GM06990 (cell line): ENCODE data around the gene DPEP3.
"Not testable (repeated sequence)": the region's sequence is repeated elsewhere in the genome, so short reads cannot be mapped to it uniquely, and the experiment has no call there.

ENCODE experiments used
- DNase-seq: peaks from one replicate; pipeline ENCODE4 v3.0.0-alpha.2; 2011; ENCODE audit not compliant: insufficient read length; ENCODE audit errors: extremely low read depth
- H3K27me3 ChIP-seq: replicated peaks from 2 replicates; pipeline ENCODE4 v1.6.0; 2011; ENCODE audit warnings: low read length; ENCODE audit not compliant: control insufficient read depth, insufficient read depth
- H3K36me3 ChIP-seq: 2 replicates; pipeline ENCODE4 v1.5.1; 2011; ENCODE audit warnings: low read length; ENCODE audit not compliant: control insufficient read depth, insufficient read depth
- H3K4me3 ChIP-seq: replicated peaks from 2 replicates; pipeline ENCODE4 v1.5.1; 2011; ENCODE audit warnings: low read depth, mild to moderate bottlenecking, control low read depth, low read length
- TF ChIP-seq, protein P1 (sequence below): IDR thresholded peaks from 2 replicates; pipeline ENCODE4 v1.5.1; 2011; ENCODE audit warnings: low read length, control low read depth, mild to moderate bottlenecking, inconsistent platforms; ENCODE audit not compliant: insufficient read depth, poor library complexity, severe bottlenecking

DPEP3 gene

DNA sequence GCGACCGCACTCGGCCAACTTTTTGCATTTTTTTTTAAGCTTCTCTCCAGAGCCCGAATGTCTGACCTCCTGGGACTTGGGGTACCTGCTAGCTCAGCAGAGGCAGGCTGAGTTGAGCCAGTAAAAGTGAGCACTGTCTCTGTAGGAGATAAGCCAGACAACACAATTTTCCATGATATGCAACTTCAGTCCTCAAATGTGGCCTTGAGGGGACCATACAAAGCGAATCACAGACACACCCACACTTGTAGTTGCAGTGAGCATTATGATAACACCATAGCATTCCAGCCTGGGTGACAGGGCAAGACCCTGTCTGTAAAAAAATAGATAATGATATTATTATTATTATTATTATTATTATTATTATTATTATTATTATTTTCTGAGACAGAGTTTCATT, 16.4 kb upstream of the DPEP3 start:
- Histone ChIP-seq H3K36me3 (no peaks in the 10 kb centered on the region), H3K27me3 (no peaks in the 10 kb centered on the region), H3K4me3 (no peak overlapping the region)
- TF ChIP-seq, protein P1, sequence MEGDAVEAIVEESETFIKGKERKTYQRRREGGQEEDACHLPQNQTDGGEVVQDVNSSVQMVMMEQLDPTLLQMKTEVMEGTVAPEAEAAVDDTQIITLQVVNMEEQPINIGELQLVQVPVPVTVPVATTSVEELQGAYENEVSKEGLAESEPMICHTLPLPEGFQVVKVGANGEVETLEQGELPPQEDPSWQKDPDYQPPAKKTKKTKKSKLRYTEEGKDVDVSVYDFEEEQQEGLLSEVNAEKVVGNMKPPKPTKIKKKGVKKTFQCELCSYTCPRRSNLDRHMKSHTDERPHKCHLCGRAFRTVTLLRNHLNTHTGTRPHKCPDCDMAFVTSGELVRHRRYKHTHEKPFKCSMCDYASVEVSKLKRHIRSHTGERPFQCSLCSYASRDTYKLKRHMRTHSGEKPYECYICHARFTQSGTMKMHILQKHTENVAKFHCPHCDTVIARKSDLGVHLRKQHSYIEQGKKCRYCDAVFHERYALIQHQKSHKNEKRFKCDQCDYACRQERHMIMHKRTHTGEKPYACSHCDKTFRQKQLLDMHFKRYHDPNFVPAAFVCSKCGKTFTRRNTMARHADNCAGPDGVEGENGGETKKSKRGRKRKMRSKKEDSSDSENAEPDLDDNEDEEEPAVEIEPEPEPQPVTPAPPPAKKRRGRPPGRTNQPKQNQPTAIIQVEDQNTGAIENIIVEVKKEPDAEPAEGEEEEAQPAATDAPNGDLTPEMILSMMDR: no peak
- no peak for DNase-seq

DNA sequence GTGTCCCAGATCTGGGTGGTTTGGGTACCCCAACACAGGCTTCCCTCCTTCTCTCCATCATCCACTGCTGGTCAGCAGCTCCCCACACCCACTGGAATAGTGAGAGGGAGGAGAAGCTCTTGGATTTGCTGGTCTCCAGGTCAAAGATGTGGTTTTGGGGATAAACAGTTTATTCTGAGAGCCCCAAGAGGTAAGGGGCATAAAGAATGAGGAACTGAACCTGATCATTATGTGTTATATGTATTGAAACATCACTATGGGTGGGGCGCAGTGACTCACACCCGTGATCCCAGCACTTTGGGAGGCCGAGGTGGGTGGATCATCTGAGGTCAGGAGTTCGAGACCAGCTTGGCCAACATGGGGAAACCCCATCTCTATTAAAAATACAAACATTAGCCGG, 15.1 kb upstream of the DPEP3 start:
- DNase-seq: peak; percentile 47
- Histone ChIP-seq H3K36me3 (no peaks in the 10 kb centered on the region), H3K4me3 (no peak overlapping the region), H3K27me3 (no peaks in the 10 kb centered on the region)
- TF ChIP-seq, protein P1: no peak

DNA sequence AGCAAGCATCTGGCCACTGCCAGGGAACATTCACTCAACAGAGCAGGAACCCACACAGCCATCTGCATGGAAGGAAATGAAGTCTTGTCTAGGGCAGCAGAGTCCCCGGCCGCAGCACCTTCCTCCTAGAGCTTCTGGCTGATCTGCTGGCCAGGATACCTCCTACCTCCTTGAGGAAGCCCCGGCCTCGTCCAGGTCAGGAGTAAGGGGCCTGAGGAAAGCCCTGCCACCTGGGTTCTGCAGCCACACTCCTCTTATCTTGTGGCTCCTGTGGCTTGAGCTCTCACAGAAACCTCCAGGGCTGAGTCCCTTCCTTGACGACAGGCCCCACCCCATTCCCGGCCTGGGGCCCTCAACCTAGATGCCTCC, 13.7 kb upstream of the DPEP3 start:
- not testable (repeated sequence) for H3K4me3 ChIP-seq, H3K27me3 ChIP-seq, H3K36me3 ChIP-seq, DNase-seq

DNA sequence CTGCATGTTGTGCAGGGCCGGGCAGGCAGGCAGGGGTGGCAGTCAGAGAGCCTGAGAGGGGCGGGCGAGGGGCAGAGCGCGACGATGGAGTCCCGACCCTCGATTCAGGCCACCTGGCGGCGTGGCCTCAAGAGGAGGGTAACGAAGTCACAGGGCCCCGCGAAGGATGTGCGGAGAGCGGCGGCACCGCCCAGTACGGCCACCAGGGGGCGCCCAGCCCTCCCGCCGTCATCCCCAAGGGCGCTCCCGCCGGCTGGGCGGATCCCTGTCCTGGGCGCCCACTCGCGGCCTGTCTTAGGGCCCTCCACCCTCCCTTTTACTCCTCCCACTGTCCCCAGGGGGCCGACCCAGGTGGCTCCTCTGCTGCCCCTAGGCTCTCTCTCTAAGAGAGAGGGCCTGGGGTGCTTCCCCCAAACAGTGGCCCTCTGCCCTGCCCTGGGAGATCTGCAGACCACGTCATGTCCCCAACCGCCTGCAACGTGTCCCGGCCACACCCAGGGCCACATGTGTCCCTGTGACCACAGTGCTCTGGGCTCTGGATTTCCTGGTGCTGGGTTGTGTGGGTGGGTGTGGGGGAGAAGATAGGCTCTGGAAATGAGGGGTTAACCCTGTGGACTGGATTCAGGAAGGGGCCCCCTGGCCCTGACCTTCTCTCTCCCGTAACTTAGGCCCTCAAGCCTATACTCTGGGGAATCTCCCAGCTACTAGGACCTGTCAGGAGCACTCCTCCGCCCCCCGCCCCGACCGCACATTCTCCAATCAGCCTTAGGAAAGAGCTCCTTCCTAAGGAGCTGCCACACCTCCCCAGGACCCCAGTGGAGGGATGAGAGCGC, 13.1 kb upstream of the DPEP3 start:
- DNase-seq: peak; percentile 93

DNA sequence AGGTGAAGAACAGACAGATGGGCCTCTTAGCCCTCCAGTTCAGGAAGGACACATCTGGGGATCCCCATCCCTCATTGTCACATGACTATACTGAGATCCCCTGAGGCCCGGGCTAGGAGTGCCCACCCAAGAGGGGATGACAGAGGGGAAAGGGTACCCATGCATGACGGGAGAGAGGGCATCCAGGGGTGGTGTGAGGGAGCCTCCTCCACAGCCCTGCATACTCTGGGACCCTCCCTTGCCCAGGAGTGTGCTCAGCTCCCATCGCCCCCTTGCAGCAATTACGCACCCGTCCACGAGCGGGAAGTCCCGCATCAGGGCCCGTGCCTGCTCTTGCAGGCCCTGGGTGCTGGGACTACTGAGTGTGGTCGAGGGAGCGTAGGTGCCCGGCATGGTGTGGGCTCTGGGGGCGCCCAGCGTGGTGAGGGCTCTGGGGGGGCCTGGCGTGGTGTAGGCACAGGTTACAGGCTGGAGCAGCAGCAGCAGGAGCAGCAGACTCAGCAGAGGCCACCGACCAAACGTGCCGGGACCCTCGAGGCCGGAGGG, 12.4 kb upstream of the DPEP3 start:
- Histone ChIP-seq H3K27me3 (no peaks in the 10 kb centered on the region), H3K36me3 (no peaks in the 10 kb centered on the region), H3K4me3 (no peak overlapping the region)
- no peak for DNase-seq
- TF ChIP-seq, protein P1: no peak

More for the DNA sequence above, 13.1 kb upstream of the DPEP3 start:
- Histone ChIP-seq H3K36me3 (no peaks in the 10 kb centered on the region), H3K27me3 (no peaks in the 10 kb centered on the region), H3K4me3 (peak overlapping the region; percentile 24; the same call in 1 of the 2 replicates)
- TF ChIP-seq, protein P1: peak; percentile 90

DNA sequence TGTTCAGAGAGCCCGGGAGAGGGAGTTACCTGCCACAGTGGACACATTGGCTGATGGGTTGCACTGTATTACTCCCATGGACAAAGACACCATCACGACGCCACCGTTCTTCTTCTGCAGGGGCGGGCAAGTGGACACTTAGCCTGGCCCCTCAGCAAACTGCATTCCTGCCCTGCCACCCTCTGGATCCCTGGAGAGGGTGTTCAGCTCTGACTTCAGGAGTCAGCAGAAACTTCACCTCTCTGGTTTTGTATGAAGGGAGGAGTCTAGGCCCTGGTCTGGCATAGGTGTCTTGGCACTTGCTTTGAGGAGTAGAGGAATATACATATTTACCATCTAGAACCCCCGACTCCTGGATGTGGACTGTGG, 9.7 kb upstream of the DPEP3 start:
- no peak overlapping the region for H3K4me3 ChIP-seq
- TF ChIP-seq, protein P1: no peak
- H3K27me3 ChIP-seq: no peaks in the 10 kb centered on the region
- DNase-seq: no peak
- no peaks in the 10 kb centered on the region for H3K36me3 ChIP-seq
